PC-3 (cell line): Measurements from ENCODE around the gene INSIG1. TPM values are rescaled to one million over a fixed set of nuclear protein-coding genes. Genes with fewer than 3 reads are reported as not detected.

ENCODE experiments used
- ATAC-seq: fragments of 200-7000 bp; cut with Tn5 transposase; 2 replicates; pipeline ENCODE4 v1.9.1; 2020; ENCODE audit warnings: mild to moderate bottlenecking, moderate library complexity
- BruUV-seq: library from RNA; stranded (reverse); fragments of 400-500 nt; replicated peaks from 2 replicates; lab custom pipeline; 2021; lab: Mats Ljungman, UMichigan
- CTCF ChIA-PET: fragments of 300-600 bp; sonication (Branson Sonifier 250); formaldehyde crosslinking; loops from one replicate; lab custom pipeline; 2022; ENCODE audit warnings: antibody characterized with exemption; lab: Charles Lee
- POLR2A ChIA-PET: fragments of 300-600 bp; sonication (Branson Sonifier 250); formaldehyde crosslinking; loops from one replicate; lab custom pipeline; 2022; ENCODE audit warnings: antibody characterized with exemption; ENCODE audit not compliant: unreplicated experiment; lab: Charles Lee
- DNase-seq: peaks from one replicate; pipeline ENCODE4 v3.0.0-alpha.2; 2015
- H2AFZ ChIP-seq: fragments of 300-600 bp; sonication (generic); 2 replicates; pipeline ENCODE4 v1.6.0; 2016; ENCODE audit warnings: antibody characterized with exemption, low read length
- H3F3A ChIP-seq: fragments of 300-600 bp; sonication (generic); one replicate; pipeline ENCODE4 v1.6.0; 2017; ENCODE audit warnings: antibody characterized with exemption, low read length, control low read depth, mild to moderate bottlenecking; ENCODE audit not compliant: unreplicated experiment
- H3K27ac ChIP-seq: fragments of 300-600 bp; sonication (generic); 2 replicates; pipeline ENCODE4 v1.5.1; 2016; ENCODE audit warnings: mild to moderate bottlenecking, low read length
- H3K27me3 ChIP-seq: fragments of 300-600 bp; sonication (generic); 2 replicates; pipeline ENCODE4 v1.6.1; 2016; ENCODE audit warnings: low read length, mixed read lengths
- H3K36me3 ChIP-seq: fragments of 300-600 bp; sonication (generic); 2 replicates; pipeline ENCODE4 v1.6.1; 2016; ENCODE audit warnings: low read depth, mixed run types, low read length, mixed read lengths
- H3K4me1 ChIP-seq: fragments of 300-600 bp; sonication (generic); 2 replicates; pipeline ENCODE4 v1.5.1; 2016; ENCODE audit warnings: low read length; ENCODE audit not compliant: insufficient read depth
- H3K4me2 ChIP-seq: fragments of 300-600 bp; sonication (generic); 2 replicates; pipeline ENCODE4 v1.6.0; 2016; ENCODE audit warnings: low read length
- H3K4me3 ChIP-seq: fragments of 300-600 bp; sonication (generic); 2 replicates; pipeline ENCODE4 v1.5.1; 2016; ENCODE audit warnings: mild to moderate bottlenecking, low read length, mixed read lengths
- H3K79me2 ChIP-seq: fragments of 300-600 bp; sonication (generic); 2 replicates; pipeline ENCODE4 v1.6.1; 2017; ENCODE audit warnings: low read length, mixed read lengths
- H3K9ac ChIP-seq: fragments of 300-600 bp; sonication (generic); 2 replicates; pipeline ENCODE4 v1.6.0; 2016; ENCODE audit warnings: mild to moderate bottlenecking, low read length
- H3K9me2 ChIP-seq: fragments of 300-600 bp; sonication (generic); replicated peaks from 2 replicates; pipeline ENCODE4 v1.6.1; 2016; ENCODE audit warnings: mixed run types, low read length, mixed read lengths
- H3K9me3 ChIP-seq: fragments of 300-600 bp; sonication (generic); 2 replicates; pipeline ENCODE4 v1.6.1; 2016; ENCODE audit warnings: low read length, mixed read lengths
- H4K20me1 ChIP-seq: fragments of 300-600 bp; sonication (generic); 2 replicates; pipeline ENCODE4 v1.6.1; 2016; ENCODE audit warnings: low read length, mixed read lengths
- EZH2 ChIP-seq: fragments of 300-600 bp; sonication (generic); IDR thresholded peaks from one replicate; pipeline ENCODE4 v1.6.1; 2017; ENCODE audit warnings: antibody characterized with exemption, mild to moderate bottlenecking, low read length; ENCODE audit not compliant: unreplicated experiment
- EZH2phosphoT487 ChIP-seq: fragments of 300-600 bp; sonication (generic); IDR thresholded peaks from 2 replicates; pipeline ENCODE4 v1.6.1; 2018; ENCODE audit warnings: mild to moderate bottlenecking, antibody characterized with exemption, low read length, borderline replicate concordance
- intact Hi-C: fragments of 100-400 bp; cut with micrococcal nuclease; formaldehyde crosslinking; loops from 2 replicates; pipeline ENCODE4 v1.9.0; 2023
- total RNA-seq: library from RNA; depleted of rRNA; stranded (reverse); fragments of >200 nt; gene quantifications from 2 replicates; pipeline ENCODE4 v1.2.3, GENCODE V29; 2014
- TF ChIP-seq, protein P1 (sequence below): fragments of 300-600 bp; sonication (generic); conservative IDR thresholded peaks from 2 replicates; pipeline ENCODE4 v1.5.1; 2017; ENCODE audit warnings: antibody characterized with exemption, low read depth, mild to moderate bottlenecking, low read length

The INSIG1 gene
- total RNA-seq, 1 experiment from 2014 or later: 83.3 TPM

DNA sequence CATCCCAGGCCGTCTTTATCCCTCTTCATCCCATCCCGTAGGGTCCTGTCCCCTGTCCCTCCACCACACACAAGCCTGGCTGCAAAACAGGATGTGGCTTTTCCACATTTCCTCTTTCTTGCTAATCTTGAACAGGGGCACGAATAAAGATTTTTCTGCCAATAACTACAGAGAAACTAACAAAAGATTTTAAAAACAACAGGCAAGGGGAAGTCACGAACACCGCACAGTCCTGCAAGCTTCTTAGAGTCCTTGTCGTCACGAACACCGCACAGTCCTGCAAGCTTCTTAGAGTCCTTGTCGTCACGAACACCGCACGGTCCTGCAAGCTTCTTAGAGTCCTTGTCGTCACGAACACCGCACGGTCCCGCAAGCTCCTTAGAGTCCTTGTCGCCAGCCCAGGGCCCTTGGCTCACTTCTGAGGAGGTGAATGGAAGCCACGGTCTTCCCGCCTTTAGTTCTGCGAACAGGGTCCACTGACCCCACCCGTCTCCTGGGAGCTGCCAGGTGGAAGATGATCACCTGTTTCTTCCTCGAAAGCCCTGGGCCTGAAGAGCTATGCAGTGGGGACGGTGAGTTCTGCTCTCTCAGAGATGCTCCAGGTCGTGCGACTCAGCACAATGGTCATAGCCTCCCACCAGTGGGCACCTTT is 10.3 kb upstream of the INSIG1 start:
- Histone ChIP-seq H3K4me2 (no peak overlapping the region), H3K36me3 (no peaks in the 10 kb centered on the region), H3K27ac (no peak overlapping the region), H4K20me1 (no peaks in the 10 kb centered on the region), H3K9me3 (no peaks in the 10 kb centered on the region), H3K27me3 (peaks cover 9% of the 10 kb centered on the region; the same call in 1 of the 2 replicates), H3K4me1 (peaks cover 11% of the 10 kb centered on the region), H3F3A (no peaks in the 10 kb centered on the region), H3K79me2 (no peaks in the 10 kb centered on the region), H3K9ac (no peak overlapping the region), H3K4me3 (no peak overlapping the region), H3K9me2 (no peaks in the 10 kb centered on the region), H2AFZ (no peak overlapping the region)
- CTCF ChIA-PET: no interaction called here
- POLR2A ChIA-PET: no interaction called here
- no peak for DNase-seq
- intact Hi-C loops: no loop called here
- TF ChIP-seq EZH2phosphoT487: no peak
- TF ChIP-seq EZH2: no peak
- TF ChIP-seq, protein P1, sequence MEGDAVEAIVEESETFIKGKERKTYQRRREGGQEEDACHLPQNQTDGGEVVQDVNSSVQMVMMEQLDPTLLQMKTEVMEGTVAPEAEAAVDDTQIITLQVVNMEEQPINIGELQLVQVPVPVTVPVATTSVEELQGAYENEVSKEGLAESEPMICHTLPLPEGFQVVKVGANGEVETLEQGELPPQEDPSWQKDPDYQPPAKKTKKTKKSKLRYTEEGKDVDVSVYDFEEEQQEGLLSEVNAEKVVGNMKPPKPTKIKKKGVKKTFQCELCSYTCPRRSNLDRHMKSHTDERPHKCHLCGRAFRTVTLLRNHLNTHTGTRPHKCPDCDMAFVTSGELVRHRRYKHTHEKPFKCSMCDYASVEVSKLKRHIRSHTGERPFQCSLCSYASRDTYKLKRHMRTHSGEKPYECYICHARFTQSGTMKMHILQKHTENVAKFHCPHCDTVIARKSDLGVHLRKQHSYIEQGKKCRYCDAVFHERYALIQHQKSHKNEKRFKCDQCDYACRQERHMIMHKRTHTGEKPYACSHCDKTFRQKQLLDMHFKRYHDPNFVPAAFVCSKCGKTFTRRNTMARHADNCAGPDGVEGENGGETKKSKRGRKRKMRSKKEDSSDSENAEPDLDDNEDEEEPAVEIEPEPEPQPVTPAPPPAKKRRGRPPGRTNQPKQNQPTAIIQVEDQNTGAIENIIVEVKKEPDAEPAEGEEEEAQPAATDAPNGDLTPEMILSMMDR: no peak
- no TSS peak for BruUV-seq
- no peak for ATAC-seq

DNA sequence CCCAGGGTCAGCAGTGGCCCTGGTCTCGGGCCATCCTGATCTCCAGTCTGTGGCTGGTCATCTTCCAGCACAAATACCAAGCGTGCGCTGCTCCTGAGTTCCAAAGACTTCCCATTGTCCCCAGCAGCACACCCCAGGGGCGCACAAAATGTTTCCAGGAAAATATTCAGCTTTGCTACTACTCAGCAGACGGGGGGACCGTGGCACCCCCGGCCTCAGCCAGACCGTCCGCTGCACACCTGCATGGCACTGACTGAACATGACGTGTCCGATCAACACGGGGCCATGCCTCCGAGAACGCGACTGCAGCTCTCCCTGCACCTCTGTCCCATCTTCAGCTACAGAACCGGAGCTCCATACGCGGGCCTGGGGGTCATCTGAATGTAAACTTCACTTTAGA is 9.6 kb upstream of the INSIG1 start:
- no peaks in the 10 kb centered on the region for H3K79me2 ChIP-seq
- CTCF ChIA-PET: no interaction called here
- H3K4me3 ChIP-seq: no peak overlapping the region
- no peak for DNase-seq
- POLR2A ChIA-PET: no interaction called here
- peaks cover 11% of the 10 kb centered on the region for H3K4me1 ChIP-seq
- intact Hi-C loops: no loop called here
- H3K9me2 ChIP-seq: no peaks in the 10 kb centered on the region
- H2AFZ ChIP-seq: no peak overlapping the region
- no peak overlapping the region for H3K4me2 ChIP-seq
- H3K27ac ChIP-seq: no peak overlapping the region
- no peak overlapping the region for H3K9ac ChIP-seq
- H3F3A ChIP-seq: no peaks in the 10 kb centered on the region
- BruUV-seq: no TSS peak
- H3K27me3 ChIP-seq: peaks cover 9% of the 10 kb centered on the region; the same call in 1 of the 2 replicates
- no peaks in the 10 kb centered on the region for H3K36me3 ChIP-seq
- TF ChIP-seq EZH2 (no peak), EZH2phosphoT487 (no peak)
- TF ChIP-seq, protein P1: no peak
- ATAC-seq: no peak
- no peaks in the 10 kb centered on the region for H3K9me3 ChIP-seq
- no peaks in the 10 kb centered on the region for H4K20me1 ChIP-seq

DNA sequence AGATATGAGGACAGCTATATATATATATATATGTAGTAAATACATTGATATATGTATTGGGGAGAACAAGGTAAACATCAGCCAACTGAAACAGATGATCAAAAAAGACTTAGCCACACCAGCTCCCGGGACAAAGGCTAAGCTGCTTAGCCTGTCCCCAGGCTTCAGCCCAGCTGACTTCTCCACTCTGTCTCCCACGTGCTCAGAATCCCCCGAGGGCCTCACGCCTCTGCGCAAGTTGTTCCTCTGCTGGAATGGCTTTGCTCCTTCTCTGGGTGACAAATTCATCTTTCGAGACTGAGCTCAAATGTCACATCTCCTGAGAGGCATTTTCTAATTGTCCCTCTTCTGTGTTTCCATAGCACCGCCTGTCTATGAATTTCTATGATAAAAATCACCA is 8.6 kb upstream of the INSIG1 start:
- no peaks in the 10 kb centered on the region for H3K9me2 ChIP-seq
- POLR2A ChIA-PET: no interaction called here
- H3F3A ChIP-seq: no peaks in the 10 kb centered on the region
- H3K27me3 ChIP-seq: peaks cover 9% of the 10 kb centered on the region; the same call in 1 of the 2 replicates
- CTCF ChIA-PET: interaction anchor here (1.0 kb wide), 1 partner anchor 56 kb away, joined by 3 read pairs; no protein-coding TSS in a partner anchor
- no TSS peak for BruUV-seq
- no peak overlapping the region for H3K4me2 ChIP-seq
- H3K4me3 ChIP-seq: no peak overlapping the region
- no peak overlapping the region for H2AFZ ChIP-seq
- H4K20me1 ChIP-seq: no peaks in the 10 kb centered on the region
- intact Hi-C loops: no loop called here
- H3K9ac ChIP-seq: no peak overlapping the region
- no peak for ATAC-seq
- peaks cover 11% of the 10 kb centered on the region for H3K4me1 ChIP-seq
- no peak for TF ChIP-seq EZH2
- no peaks in the 10 kb centered on the region for H3K36me3 ChIP-seq
- no peaks in the 10 kb centered on the region for H3K9me3 ChIP-seq
- DNase-seq: no peak
- no peaks in the 10 kb centered on the region for H3K79me2 ChIP-seq
- H3K27ac ChIP-seq: no peak overlapping the region
